Esophagus muscularis mucosa (tissue), 4 donors: ENCODE results near the gene GPR158. TPM values are rescaled to one million over a fixed set of nuclear protein-coding genes. Genes with fewer than 3 reads are reported as not detected.

Experiments used
- DNase-seq: peaks from one replicate; pipeline ENCODE4 v3.0.0-alpha.2; 2017; ENCODE audit errors: extremely low spot score
- H3K27ac ChIP-seq, 4 donors: fragments of 200-600 bp; sonication (generic); replicated peaks in 1 of 4; 1 replicate in 3 of 4; 2 replicates in 1 of 4; pipeline ENCODE4 v1.5.1; 2016 to 2019; ENCODE audit warnings: mild to moderate bottlenecking in 1 of 4
- H3K27me3 ChIP-seq, 4 donors: fragments of 200-600 bp; sonication (generic); one replicate each; pipeline versions ENCODE4 v1.5.1 to v1.6.0; 2016 to 2019
- H3K36me3 ChIP-seq, 4 donors: fragments of 200-600 bp; sonication (generic); one replicate each; pipeline ENCODE4 v1.5.1; 2016 to 2019
- H3K4me1 ChIP-seq, 4 donors: fragments of 200-600 bp; sonication (generic); one replicate each; pipeline ENCODE4 v1.5.1; 2016 to 2019
- H3K4me3 ChIP-seq, 4 donors: fragments of 200-600 bp; sonication (generic); 1 replicate in 2 of 4; 2 replicates in 2 of 4; pipeline ENCODE4 v1.5.1; 2016 to 2019; ENCODE audit warnings: mild to moderate bottlenecking in 4 of 4, moderate library complexity in 1 of 4
- H3K9me3 ChIP-seq, 4 donors: fragments of 200-600 bp; sonication (generic); 1 replicate in 3 of 4; 2 replicates in 1 of 4; pipeline ENCODE4 v1.5.1; 2016 to 2019
- CTCF ChIP-seq, 3 experiments: fragments of 200-600 bp in 2 of 3; fragments of 450-650 bp in 1 of 3; sonication (generic) in 2 of 3; IDR thresholded peaks; one replicate each; pipeline ENCODE4 v1.5.1; 2017 to 2019; ENCODE audit warnings: antibody characterized with exemption in 3 of 3, mild to moderate bottlenecking in 2 of 3, moderate library complexity in 1 of 3
- EP300 ChIP-seq: sonication (generic); formaldehyde crosslinking; IDR thresholded peaks from one replicate; pipeline ENCODE4 v1.6.1; 2017; ENCODE audit warnings: antibody characterized with exemption
- POLR2A ChIP-seq: fragments of 450-650 bp; IDR thresholded peaks from one replicate; pipeline ENCODE4 v1.6.1; 2017; ENCODE audit warnings: antibody characterized with exemption, moderate library complexity, mild to moderate bottlenecking, low read depth
- POLR2AphosphoS5 ChIP-seq, 2 donors: sonication (generic); formaldehyde crosslinking; IDR thresholded peaks; one replicate each; pipeline ENCODE4 v1.6.1; 2017; ENCODE audit warnings: antibody characterized with exemption in 2 of 2
- WGBS: methylation state at CpG from one replicate; pipeline ENCODE4 v1.1.5; 2018; 5-methylcytosine and 5-hydroxymethylcytosine counted together
- intact Hi-C: fragments of 100-400 bp; cut with DNase I; formaldehyde crosslinking; loops from one replicate; pipeline ENCODE4 v1.15.1; 2023
- total RNA-seq, 4 donors: library from RNA; depleted of rRNA; stranded (reverse); fragments of >200 nt; gene quantifications; one replicate each; pipeline versions ENCODE4 v1.1.0 to v1.2.1, GENCODE V29; 2016

Gene GPR158
- total RNA-seq, 4 donors from 2014 or later: under 0.01 to 0.50 (median 0.13) TPM

DNA sequence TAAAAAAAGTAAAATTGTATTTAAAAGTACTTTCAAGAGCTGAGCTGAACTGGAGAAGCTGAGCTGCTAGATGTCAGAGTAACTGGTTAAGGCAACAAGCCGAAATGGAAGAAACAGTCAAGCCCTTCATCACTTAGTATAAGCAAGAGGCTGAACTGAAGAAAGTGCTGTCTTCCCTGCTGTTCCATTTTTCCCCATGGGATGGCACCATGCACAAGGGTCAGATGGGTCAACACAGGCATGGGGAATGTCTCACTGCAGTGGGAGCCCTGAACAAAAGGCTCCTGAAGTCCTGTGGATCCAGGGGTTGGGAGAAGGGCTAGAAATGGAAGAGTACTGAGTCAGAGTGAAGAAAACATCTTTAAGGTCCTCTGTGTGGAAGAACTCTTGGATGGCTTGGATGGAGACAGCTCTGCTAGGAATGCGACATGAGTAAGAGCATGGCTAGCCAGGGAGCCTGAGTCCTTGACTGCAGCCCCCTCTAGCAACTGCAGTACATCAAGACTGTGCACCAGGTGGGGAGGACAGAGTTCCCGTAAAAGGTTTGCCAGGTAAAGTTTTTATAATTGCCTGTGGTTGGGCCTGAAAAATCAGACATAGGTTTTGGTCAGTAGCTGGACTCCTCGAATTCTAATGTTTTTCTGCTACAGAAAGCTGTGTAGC is 348.3 kb downstream of the GPR158 start:
- intact Hi-C loops: no loop called here
- H3K27ac ChIP-seq: no peak overlapping the region
- no peak overlapping the region for H3K4me3 ChIP-seq
- WGBS: 78% methylated on average over 4 of the region's 4 CpGs
- H3K27me3 ChIP-seq: no peaks in the 10 kb centered on the region
- H3K9me3 ChIP-seq: no peaks in the 10 kb centered on the region
- DNase-seq: no peak
- no peak for TF ChIP-seq EP300
- H3K4me1 ChIP-seq: no peaks in the 10 kb centered on the region
- no peaks in the 10 kb centered on the region for H3K36me3 ChIP-seq

GRCh38 chr10:25530306-25530705 is 355.5 kb downstream of the GPR158 start:
- TF ChIP-seq CTCF (IDR thresholded peaks at IDR 0.05) (no peak), POLR2AphosphoS5 (IDR thresholded peaks at IDR 0.05) (no peak), EP300 (no peak), POLR2A (no peak)
- DNase-seq: no peak
- Histone ChIP-seq H3K36me3 (no peaks in the 10 kb centered on the region), H3K9me3 (no peaks in the 10 kb centered on the region), H3K4me3 (no peak overlapping the region), H3K4me1 (no peaks in the 10 kb centered on the region), H3K27ac (no peak overlapping the region), H3K27me3 (no peaks in the 10 kb centered on the region)
- 55% methylated on average over 7 of the region's 7 CpGs for WGBS
- intact Hi-C loops: no loop called here

DNA sequence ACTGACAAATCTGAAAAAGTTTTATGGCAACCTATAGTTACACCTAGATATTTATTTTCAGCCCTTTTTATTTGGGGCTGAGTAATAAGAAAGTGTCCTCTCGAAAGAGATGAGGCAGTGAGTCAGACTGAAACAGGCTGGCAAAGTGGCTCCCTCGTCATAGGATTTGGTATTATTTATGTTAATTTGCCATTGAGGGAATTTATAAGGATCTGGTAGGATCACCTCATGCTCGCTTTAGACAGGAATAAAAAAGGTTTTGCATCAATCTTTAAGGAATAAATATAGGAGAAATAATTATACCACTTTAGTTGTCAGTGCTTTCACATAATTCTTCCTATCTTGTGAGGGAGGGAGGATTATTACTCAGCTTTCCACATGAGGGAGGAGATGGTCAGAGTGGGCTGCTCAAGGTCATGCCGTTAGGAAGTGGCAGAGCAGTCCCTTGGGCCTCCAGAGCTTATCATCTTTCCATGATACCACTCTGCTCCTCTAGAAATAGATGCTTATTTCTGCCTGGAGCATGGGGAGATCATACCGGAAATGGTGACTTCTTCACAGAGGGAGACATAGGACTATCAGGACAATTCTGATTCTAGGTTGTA is 356.8 kb downstream of the GPR158 start:
- intact Hi-C loops: no loop called here
- TF ChIP-seq EP300 (no peak), POLR2A (no peak), CTCF (IDR thresholded peaks at IDR 0.05) (no peak), POLR2AphosphoS5 (IDR thresholded peaks at IDR 0.05) (no peak)
- Histone ChIP-seq H3K9me3 (no peaks in the 10 kb centered on the region), H3K4me1 (no peaks in the 10 kb centered on the region), H3K4me3 (no peak overlapping the region), H3K27ac (no peak overlapping the region), H3K36me3 (no peaks in the 10 kb centered on the region), H3K27me3 (no peaks in the 10 kb centered on the region)
- no peak for DNase-seq
- WGBS: 72% methylated on average over 5 of the region's 5 CpGs

- no peak overlapping the region for H3K4me3 ChIP-seq
- H3K27ac ChIP-seq: no peak overlapping the region
- no peak for TF ChIP-seq POLR2AphosphoS5 (IDR thresholded peaks at IDR 0.05)
- TF ChIP-seq EP300: no peak
- no peak for TF ChIP-seq POLR2A
- TF ChIP-seq CTCF (IDR thresholded peaks at IDR 0.05): no peak
- 68% methylated on average over 3 of the region's 3 CpGs for WGBS
- intact Hi-C loops: no loop called here
- H3K9me3 ChIP-seq: no peaks in the 10 kb centered on the region
- no peaks in the 10 kb centered on the region for H3K27me3 ChIP-seq
- H3K36me3 ChIP-seq: no peaks in the 10 kb centered on the region
- no peaks in the 10 kb centered on the region for H3K4me1 ChIP-seq
- no peak for DNase-seq
Observed at GRCh38 chr10:25532213-25532612, 357.4 kb downstream of the GPR158 start.

- H3K4me3 ChIP-seq: no peak overlapping the region
- intact Hi-C loops: no loop called here
- no peak for DNase-seq
- no peaks in the 10 kb centered on the region for H3K9me3 ChIP-seq
- no peak for TF ChIP-seq CTCF (IDR thresholded peaks at IDR 0.05)
- TF ChIP-seq POLR2A: no peak
- no peak for TF ChIP-seq POLR2AphosphoS5 (IDR thresholded peaks at IDR 0.05)
- TF ChIP-seq EP300: no peak
- H3K27ac ChIP-seq: no peak overlapping the region
- no peaks in the 10 kb centered on the region for H3K36me3 ChIP-seq
- H3K27me3 ChIP-seq: no peaks in the 10 kb centered on the region
- no peaks in the 10 kb centered on the region for H3K4me1 ChIP-seq
Observed at GRCh38 chr10:25536027-25536426, 361.2 kb downstream of the GPR158 start.
